ENCODE results near the gene G6PC1. TPM values are rescaled to one million over a fixed set of nuclear protein-coding genes. Genes with fewer than 3 reads are reported as not detected.
A peak's percentile ranks its signal among the peaks of the same experiment; 100 is the strongest.
"Not testable (repeated sequence)": the region's sequence is repeated elsewhere in the genome, so short reads cannot be mapped to it uniquely, and the experiment has no call there.

Gene G6PC1
- total RNA-seq, 1 experiment from 2014 or later, result not detected

DNA sequence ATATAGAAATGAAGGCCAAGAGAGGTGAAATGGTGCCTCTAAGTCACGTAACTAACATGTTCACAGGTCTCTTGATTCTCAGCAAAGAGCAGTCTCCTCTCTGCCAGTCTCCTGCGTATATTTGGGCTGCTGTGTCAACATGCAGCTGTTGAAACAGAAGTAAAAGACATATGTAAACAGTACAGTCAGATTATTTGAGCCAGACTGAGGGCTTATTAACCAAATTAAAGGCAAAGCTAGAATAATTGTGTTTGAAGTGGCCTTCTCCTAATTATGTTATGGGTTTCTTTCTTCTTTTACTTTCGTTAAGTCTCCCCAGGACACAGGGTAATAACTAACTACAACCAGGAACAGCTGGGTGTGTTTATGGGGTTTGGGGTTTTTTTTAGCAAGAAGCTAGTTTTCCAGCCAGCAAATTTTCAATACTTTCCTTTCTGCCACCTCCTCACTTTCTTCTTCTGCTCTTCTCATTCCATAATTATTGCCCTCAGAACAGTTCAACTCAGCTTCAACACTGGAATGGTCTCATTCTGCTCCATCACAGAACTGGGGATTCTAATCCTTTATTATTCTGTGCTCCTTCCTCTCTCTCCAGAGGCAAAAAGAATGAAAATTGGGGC lies 18.4 kb downstream of the G6PC1 start:
- Mint-ChIP-seq H3K27ac (no peak overlapping the region), H3K4me3 (no peak overlapping the region), H3K4me1 (peaks cover 18% of the 10 kb centered on the region), H3K36me3 (no peaks in the 10 kb centered on the region), H3K27me3 (ENCODE audit: low read depth) (no peaks in the 10 kb centered on the region), H3K9me3 (no peaks in the 10 kb centered on the region)
- ChIA-PET CTCF (interaction anchor here (1.1 to 2.8 kb wide), 4 partner anchors 10 to 99 kb away, joined by 3 to 14 read pairs (median 5); no protein-coding TSS in a partner anchor), POLR2A (interaction anchor here (0.6 kb wide), 1 partner anchor 52 kb away, joined by 4 read pairs; no protein-coding TSS in a partner anchor)
- TF ChIP-seq ZNF232 (CRISPR knock-in tag; IDR thresholded peaks at IDR 0.05) (no peak), GABPB1 (CRISPR knock-in tag; IDR thresholded peaks at IDR 0.05) (peak; percentile 57; the same call in 1 of the 2 replicates)
- DNase-seq (ENCODE audit: low spot score) (no peak), ATAC-seq (no peak)

GRCh38 chr17:42919522-42920077 lies 19.0 kb downstream of the G6PC1 start:
- peaks cover 19% of the 10 kb centered on the region for H3K4me1 Mint-ChIP-seq
- ATAC-seq; H3K9me3 Mint-ChIP-seq; H3K27ac Mint-ChIP-seq; DNase-seq (ENCODE audit: low spot score); H3K4me3 Mint-ChIP-seq; POLR2A ChIA-PET; H3K36me3 Mint-ChIP-seq; H3K27me3 Mint-ChIP-seq (ENCODE audit: low read depth): not testable (repeated sequence)
- CTCF ChIA-PET, result interaction anchor here (1.1 to 2.8 kb wide), 6 partner anchors 9 to 100 kb away, joined by 3 to 14 read pairs (median 6); partner anchors contain the start of gene BECN1

GRCh38 chr17:42920106-42920900 lies 19.7 kb downstream of the G6PC1 start:
- Mint-ChIP-seq H3K27me3 (ENCODE audit: low read depth) (no peaks in the 10 kb centered on the region), H3K4me3 (no peak overlapping the region), H3K27ac (no peak overlapping the region), H3K9me3 (no peaks in the 10 kb centered on the region), H3K4me1 (peaks cover 25% of the 10 kb centered on the region), H3K36me3 (no peaks in the 10 kb centered on the region)
- DNase-seq (ENCODE audit: low spot score) (no peak), ATAC-seq (no peak)
- ChIA-PET CTCF (interaction anchor here (0.6 to 2.8 kb wide), 7 partner anchors 8 to 100 kb away, joined by 3 to 14 read pairs (median 6); partner anchors contain the start of genes BECN1 and RPL27), POLR2A (no interaction called here)
- 0 out of 2 replicates have a peak, but pooled peaks have one; percentile 22 for TF ChIP-seq GABPB1 (CRISPR knock-in tag; IDR thresholded peaks at IDR 0.05)
- TF ChIP-seq ZNF425 (CRISPR knock-in tag; conservative IDR thresholded peaks at IDR 0.05), result no peak

DNA sequence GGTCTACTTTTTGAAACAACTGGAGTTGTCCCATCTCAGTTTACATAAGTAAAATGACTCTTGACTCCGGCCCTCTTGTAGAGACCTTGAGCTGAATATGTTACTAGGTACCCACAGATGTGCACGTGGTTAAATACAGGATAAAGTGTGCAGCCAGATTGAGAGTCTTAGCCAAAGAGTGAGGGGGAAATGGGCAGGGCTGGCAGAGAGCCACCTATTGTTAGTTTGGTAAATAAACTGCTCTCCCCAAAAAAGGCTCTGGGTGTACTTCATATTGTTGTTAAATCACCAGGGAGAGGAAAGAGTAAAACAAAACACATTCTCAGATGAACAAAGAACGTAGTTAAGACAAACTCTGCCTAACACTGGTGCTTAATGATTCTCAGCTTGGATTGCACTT lies 20.3 kb downstream of the G6PC1 start:
- H3K9me3 Mint-ChIP-seq, result no peaks in the 10 kb centered on the region
- ChIA-PET POLR2A (no interaction called here), CTCF (interaction anchor here (1.3 to 2.8 kb wide), 4 partner anchors 8 to 97 kb away, joined by 6 to 14 read pairs (median 6); partner anchors contain the start of genes BECN1 and RPL27)
- H3K27ac Mint-ChIP-seq, result no peak overlapping the region
- no peaks in the 10 kb centered on the region for H3K27me3 Mint-ChIP-seq (ENCODE audit: low read depth)
- DNase-seq (ENCODE audit: low spot score) (no peak), ATAC-seq (no peak)
- no peaks in the 10 kb centered on the region for H3K36me3 Mint-ChIP-seq
- peaks cover 25% of the 10 kb centered on the region for H3K4me1 Mint-ChIP-seq
- no peak overlapping the region for H3K4me3 Mint-ChIP-seq
- TF ChIP-seq IRF1 (CRISPR knock-in tag; IDR thresholded peaks at IDR 0.05), result no peak
- no peak for TF ChIP-seq MLX (CRISPR knock-in tag; IDR thresholded peaks at IDR 0.05)
- TF ChIP-seq, protein P1, sequence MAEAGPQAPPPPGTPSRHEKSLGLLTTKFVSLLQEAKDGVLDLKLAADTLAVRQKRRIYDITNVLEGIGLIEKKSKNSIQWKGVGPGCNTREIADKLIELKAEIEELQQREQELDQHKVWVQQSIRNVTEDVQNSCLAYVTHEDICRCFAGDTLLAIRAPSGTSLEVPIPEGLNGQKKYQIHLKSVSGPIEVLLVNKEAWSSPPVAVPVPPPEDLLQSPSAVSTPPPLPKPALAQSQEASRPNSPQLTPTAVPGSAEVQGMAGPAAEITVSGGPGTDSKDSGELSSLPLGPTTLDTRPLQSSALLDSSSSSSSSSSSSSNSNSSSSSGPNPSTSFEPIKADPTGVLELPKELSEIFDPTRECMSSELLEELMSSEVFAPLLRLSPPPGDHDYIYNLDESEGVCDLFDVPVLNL (CRISPR knock-in tag; IDR thresholded peaks at IDR 0.05; ENCODE audit: borderline replicate concordance, low read depth), result no peak
- TF ChIP-seq, protein P2, sequence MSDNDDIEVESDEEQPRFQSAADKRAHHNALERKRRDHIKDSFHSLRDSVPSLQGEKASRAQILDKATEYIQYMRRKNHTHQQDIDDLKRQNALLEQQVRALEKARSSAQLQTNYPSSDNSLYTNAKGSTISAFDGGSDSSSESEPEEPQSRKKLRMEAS (CRISPR knock-in tag; IDR thresholded peaks at IDR 0.05), result no peak
- no peak for TF ChIP-seq ZNF219 (CRISPR knock-in tag; IDR thresholded peaks at IDR 0.05; ENCODE audit: borderline replicate concordance)
- no peak for TF ChIP-seq ZNF232 (CRISPR knock-in tag; IDR thresholded peaks at IDR 0.05)
- TF ChIP-seq CDX4 (CRISPR knock-in tag; IDR thresholded peaks at IDR 0.05; ENCODE audit: borderline replicate concordance), result no peak
- TF ChIP-seq ESRRA (CRISPR knock-in tag; IDR thresholded peaks at IDR 0.05; ENCODE audit: borderline replicate concordance), result no peak
- TF ChIP-seq, protein P3, sequence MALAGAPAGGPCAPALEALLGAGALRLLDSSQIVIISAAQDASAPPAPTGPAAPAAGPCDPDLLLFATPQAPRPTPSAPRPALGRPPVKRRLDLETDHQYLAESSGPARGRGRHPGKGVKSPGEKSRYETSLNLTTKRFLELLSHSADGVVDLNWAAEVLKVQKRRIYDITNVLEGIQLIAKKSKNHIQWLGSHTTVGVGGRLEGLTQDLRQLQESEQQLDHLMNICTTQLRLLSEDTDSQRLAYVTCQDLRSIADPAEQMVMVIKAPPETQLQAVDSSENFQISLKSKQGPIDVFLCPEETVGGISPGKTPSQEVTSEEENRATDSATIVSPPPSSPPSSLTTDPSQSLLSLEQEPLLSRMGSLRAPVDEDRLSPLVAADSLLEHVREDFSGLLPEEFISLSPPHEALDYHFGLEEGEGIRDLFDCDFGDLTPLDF (CRISPR knock-in tag; IDR thresholded peaks at IDR 0.05), result no peak
- TF ChIP-seq CBFB (CRISPR knock-in tag; IDR thresholded peaks at IDR 0.05; ENCODE audit: low read depth), result no peak
- no peak for TF ChIP-seq NR3C1 (CRISPR knock-in tag; conservative IDR thresholded peaks at IDR 0.05; ENCODE audit: low read depth)
- no peak for TF ChIP-seq HMGA2 (CRISPR knock-in tag; IDR thresholded peaks at IDR 0.05)
- TF ChIP-seq FOXJ3 (CRISPR knock-in tag; IDR thresholded peaks at IDR 0.05; ENCODE audit: borderline replicate concordance), result no peak
